ENCODE measurements around the gene KRT9. TPM values are rescaled to one million over a fixed set of nuclear protein-coding genes. Genes with fewer than 3 reads are reported as not detected.

Gene KRT9
- total and polyA plus RNA-seq, 8 donors: not detected

GRCh38 chr17:41518789-41519449 lies 52.9 kb downstream of the KRT9 start, which contains the start of gene KRT15:
TSS of gene KRT15 (minus strand) at chr17:41518890. CDS start at chr17:41518827, 63 bp downstream.
- H3K27ac ChIP-seq: no peak within 1 kb of the TSS
- no peak for DNase-seq
- H3K27me3 ChIP-seq: peaks cover 0 to 29% of the 10 kb centered on the region in 2 donors

GRCh38 chr17:41518031-41518430 lies 53.8 kb downstream of the KRT9 start:
- DNase-seq: no peak
- intact Hi-C loops (cut with DNase I): no loop called here
- ATAC-seq: no peak
- peaks cover 0 to 13% of the 10 kb centered on the region in 2 donors for H3K4me1 ChIP-seq
- H3K27ac ChIP-seq: no peak overlapping the region
- no peaks in the 10 kb centered on the region for H3K36me3 ChIP-seq
- peaks cover 0 to 29% of the 10 kb centered on the region in 2 donors for H3K27me3 ChIP-seq
- H3K4me3 ChIP-seq: no peak overlapping the region
- no peaks in the 10 kb centered on the region for H3K9me3 ChIP-seq
- no peak for TF ChIP-seq CTCF (IDR thresholded peaks at IDR 0.05)

More at GRCh38 chr17:41518789-41519449, 52.9 kb downstream of the KRT9 start, which contains the start of gene KRT15:
- H3K9me3 ChIP-seq: no peaks in the 10 kb centered on the region
- no peak for ATAC-seq
- intact Hi-C loops (cut with DNase I): no loop called here
- peaks cover 0 to 16% of the 10 kb centered on the region in 2 donors for H3K4me1 ChIP-seq
- no peak for TF ChIP-seq CTCF (IDR thresholded peaks at IDR 0.05)
- H3K4me3 ChIP-seq: no peak within 1 kb of the TSS
- peaks cover 0 to 3% of the 10 kb centered on the region in 2 donors for H3K36me3 ChIP-seq

GRCh38 chr17:41516830-41517283 lies 55.0 kb downstream of the KRT9 start:
- no peak for TF ChIP-seq CTCF (IDR thresholded peaks at IDR 0.05)
- intact Hi-C loops (cut with DNase I): no loop called here
- no peak overlapping the region for H3K27ac ChIP-seq
- H3K36me3 ChIP-seq: no peaks in the 10 kb centered on the region
- no peak overlapping the region for H3K4me3 ChIP-seq
- peaks cover 0 to 4% of the 10 kb centered on the region in 2 donors for H3K4me1 ChIP-seq
- no peaks in the 10 kb centered on the region for H3K9me3 ChIP-seq
- DNase-seq: peak in 2 of 4 donors; percentile 75 to 83
- H3K27me3 ChIP-seq: peaks cover 0 to 28% of the 10 kb centered on the region in 2 donors
- peak; percentile 3 for ATAC-seq

- H3K36me3 ChIP-seq: no peaks in the 10 kb centered on the region
- ATAC-seq (peak; percentile 52), DNase-seq (peak in 2 of 4 donors; percentile 61 to 69)
- intact Hi-C loops (cut with DNase I): no loop called here
- H3K27ac ChIP-seq: no peak overlapping the region
- H3K4me3 ChIP-seq: no peak overlapping the region
- H3K9me3 ChIP-seq: no peaks in the 10 kb centered on the region
- no peaks in the 10 kb centered on the region for H3K4me1 ChIP-seq
- no peak for TF ChIP-seq CTCF (IDR thresholded peaks at IDR 0.05)
- H3K27me3 ChIP-seq: peaks cover 0 to 32% of the 10 kb centered on the region in 2 donors
Measured at GRCh38 chr17:41516147-41516829, 55.6 kb downstream of the KRT9 start.

Small RNAs within 50 kb of the gene (microRNA-seq; reads per million reads assigned to microRNA genes)
- gene MIR6510: 0.67 to 0.82 reads per million in 2 donors

Other genes starting within 250 kb of the KRT9 start
- gene KRT33A, start 221.2 kb downstream of the KRT9 start, total RNA-seq: not detected
- gene KRT33A, start 221.2 kb downstream of the KRT9 start, polyA plus RNA-seq (ENCODE audit: insufficient read length in 6 of 6): not detected
- gene KRT33B, start 202.2 kb downstream of the KRT9 start, total RNA-seq: not detected
- not detected for gene KRT33B, start 202.2 kb downstream of the KRT9 start, polyA plus RNA-seq (ENCODE audit: insufficient read length in 6 of 6)
- not detected for gene KRT34, start 189.8 kb downstream of the KRT9 start, total RNA-seq
- gene KRT34, start 189.8 kb downstream of the KRT9 start, polyA plus RNA-seq (ENCODE audit: insufficient read length in 6 of 6): not detected
- gene KRT31, start 174.5 kb downstream of the KRT9 start, total RNA-seq: not detected
- gene KRT31, start 174.5 kb downstream of the KRT9 start, polyA plus RNA-seq (ENCODE audit: insufficient read length in 6 of 6): not detected
- gene KRT37, start 147.5 kb downstream of the KRT9 start, total RNA-seq: not detected
- gene KRT37, start 147.5 kb downstream of the KRT9 start, polyA plus RNA-seq (ENCODE audit: insufficient read length in 6 of 6): not detected
- gene KRT38, start 131.1 kb downstream of the KRT9 start, total RNA-seq: not detected
- not detected for gene KRT38, start 131.1 kb downstream of the KRT9 start, polyA plus RNA-seq (ENCODE audit: insufficient read length in 6 of 6)
- not detected for gene KRT32, start 104.7 kb downstream of the KRT9 start, total RNA-seq
- gene KRT32, start 104.7 kb downstream of the KRT9 start, polyA plus RNA-seq (ENCODE audit: insufficient read length in 6 of 6): not detected
- not detected for gene KRT35, start 90.9 kb downstream of the KRT9 start, total RNA-seq
- gene KRT35, start 90.9 kb downstream of the KRT9 start, polyA plus RNA-seq (ENCODE audit: insufficient read length in 6 of 6): not detected
- gene KRT36, start 82.1 kb downstream of the KRT9 start, total RNA-seq: not detected
- gene KRT36, start 82.1 kb downstream of the KRT9 start, polyA plus RNA-seq (ENCODE audit: insufficient read length in 6 of 6): not detected
- 10 to 100 TPM; 10.8 to 29.1 TPM for gene KRT13, start 66.4 kb downstream of the KRT9 start, total RNA-seq
- gene KRT13, start 66.4 kb downstream of the KRT9 start, polyA plus RNA-seq (ENCODE audit: insufficient read length in 6 of 6): under 1 TPM in 4 of 6 donors, not detected in 2; 0.17 to 0.49 (median 0.34) TPM
- 10 to 100 TPM; 23.8 to 27.8 TPM for gene KRT15, start 53.2 kb downstream of the KRT9 start, total RNA-seq
- 1 to 10 TPM; 1.3 to 2.7 (median 2.1) TPM for gene KRT15, start 53.2 kb downstream of the KRT9 start, polyA plus RNA-seq (ENCODE audit: insufficient read length in 6 of 6)
- 1,000 to 10,000 TPM in 1 of 2 donors, 100 to 1,000 TPM in 1; 692 to 1,142 TPM for gene KRT19, start 43.8 kb downstream of the KRT9 start, total RNA-seq
- gene KRT19, start 43.8 kb downstream of the KRT9 start, polyA plus RNA-seq (ENCODE audit: insufficient read length in 6 of 6): 100 to 1,000 TPM; 125 to 171 (median 133) TPM
- 1 to 10 TPM in 1 of 2 donors, not detected in 1; 1.5 TPM for gene KRT14, start 14.8 kb upstream of the KRT9 start, total RNA-seq
- gene KRT14, start 14.8 kb upstream of the KRT9 start, polyA plus RNA-seq (ENCODE audit: insufficient read length in 6 of 6): 1 to 10 TPM in 4 of 6 donors, under 1 TPM in 2; 0.35 to 2.0 (median 1.2) TPM
- 1 to 10 TPM in 1 of 2 donors, under 1 TPM in 1; 0.65 to 1.0 TPM for gene KRT16, start 40.7 kb upstream of the KRT9 start, total RNA-seq
- not detected for gene KRT16, start 40.7 kb upstream of the KRT9 start, polyA plus RNA-seq (ENCODE audit: insufficient read length in 6 of 6)
- gene KRT17, start 52.5 kb upstream of the KRT9 start, total RNA-seq: 10 to 100 TPM; 14.2 to 85.6 TPM
- gene KRT17, start 52.5 kb upstream of the KRT9 start, polyA plus RNA-seq (ENCODE audit: insufficient read length in 6 of 6): 10 to 100 TPM in 1 of 6 donors, 1 to 10 TPM in 5; 4.1 to 28.1 (median 5.0) TPM
- 100 to 1,000 TPM; 728 to 773 TPM for gene EIF1, start 116.8 kb upstream of the KRT9 start, total RNA-seq
- gene EIF1, start 116.8 kb upstream of the KRT9 start, polyA plus RNA-seq (ENCODE audit: insufficient read length in 6 of 6): 100 to 1,000 TPM; 697 to 782 (median 720) TPM
- not detected for gene GAST, start 140.3 kb upstream of the KRT9 start, total RNA-seq
- not detected for gene GAST, start 140.3 kb upstream of the KRT9 start, polyA plus RNA-seq (ENCODE audit: insufficient read length in 6 of 6)
- gene HAP1, start 162.6 kb upstream of the KRT9 start, total RNA-seq: under 1 TPM; 0.16 to 0.32 TPM
- gene HAP1, start 162.6 kb upstream of the KRT9 start, polyA plus RNA-seq (ENCODE audit: insufficient read length in 6 of 6): under 1 TPM; 0.40 to 0.90 (median 0.71) TPM
- gene JUP, start 214.7 kb upstream of the KRT9 start, total RNA-seq: 100 to 1,000 TPM in 1 of 2 donors, 10 to 100 TPM in 1; 94.2 to 148 TPM
- gene JUP, start 214.7 kb upstream of the KRT9 start, polyA plus RNA-seq (ENCODE audit: insufficient read length in 6 of 6): 100 to 1,000 TPM in 5 of 6 donors, 10 to 100 TPM in 1; 97.9 to 125 (median 119) TPM
- gene P3H4, start 239.9 kb upstream of the KRT9 start, total RNA-seq: 10 to 100 TPM; 19.1 to 27.8 TPM
- 10 to 100 TPM; 28.5 to 47.1 (median 32.8) TPM for gene P3H4, start 239.9 kb upstream of the KRT9 start, polyA plus RNA-seq (ENCODE audit: insufficient read length in 6 of 6)
- 100 to 1,000 TPM in 1 of 2 donors, 10 to 100 TPM in 1; 82.1 to 129 TPM for gene FKBP10, start 240.9 kb upstream of the KRT9 start, total RNA-seq
- 100 to 1,000 TPM; 130 to 169 (median 146) TPM for gene FKBP10, start 240.9 kb upstream of the KRT9 start, polyA plus RNA-seq (ENCODE audit: insufficient read length in 6 of 6)

Data from left lung (tissue), 10 donors.